HG02588 (cell line): ENCODE measurements around the gene ZBP1.

ENCODE experiments used
- ATAC-seq: cut with Tn5 transposase; IDR thresholded peaks from one replicate; pipeline ENCODE4 v1.9.1; 2021; ENCODE audit warnings: mild to moderate bottlenecking, moderate library complexity; ENCODE audit not compliant: unreplicated experiment

Gene ZBP1

DNA sequence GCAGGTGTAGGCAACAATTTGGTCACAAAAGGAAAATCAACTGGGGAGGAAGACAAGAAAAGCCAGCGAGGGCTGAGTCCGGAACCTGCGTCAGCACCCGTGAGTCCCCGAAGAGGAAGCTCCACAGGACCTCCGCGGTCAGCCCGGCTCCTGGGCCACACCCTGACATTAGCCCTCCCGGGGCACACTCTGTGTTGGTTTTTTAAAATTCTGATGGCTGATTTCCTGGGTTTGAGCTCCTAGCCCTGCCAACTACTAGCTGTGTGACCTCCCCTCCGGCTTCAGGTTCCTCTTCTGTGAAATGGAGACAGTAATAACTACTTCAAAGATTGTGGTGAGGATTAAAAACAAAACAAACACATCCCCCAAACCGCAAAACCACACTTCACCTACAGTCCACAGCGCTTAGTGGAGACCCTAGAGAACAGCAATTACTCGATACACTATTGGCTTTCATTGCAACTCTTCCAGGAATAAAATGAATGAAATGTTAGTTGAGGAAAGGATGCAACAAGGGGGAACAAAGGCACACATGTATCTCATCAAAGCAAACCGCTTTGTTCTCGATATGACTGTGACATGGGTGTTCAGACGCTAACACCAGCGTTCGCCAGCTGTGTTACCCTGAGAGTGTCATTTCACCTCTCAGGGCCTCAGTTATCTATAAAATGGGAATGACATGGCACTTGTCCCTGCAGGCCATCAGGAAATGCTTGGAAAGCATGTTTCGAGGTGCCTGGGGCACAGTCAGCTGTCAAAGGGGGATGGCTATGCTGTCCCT is 985 bp downstream of the ZBP1 start:
- peak; percentile 52 for ATAC-seq

- ATAC-seq: no peak
Measured at GRCh38 chr20:57618764-57619050, 1.5 kb downstream of the ZBP1 start.

DNA sequence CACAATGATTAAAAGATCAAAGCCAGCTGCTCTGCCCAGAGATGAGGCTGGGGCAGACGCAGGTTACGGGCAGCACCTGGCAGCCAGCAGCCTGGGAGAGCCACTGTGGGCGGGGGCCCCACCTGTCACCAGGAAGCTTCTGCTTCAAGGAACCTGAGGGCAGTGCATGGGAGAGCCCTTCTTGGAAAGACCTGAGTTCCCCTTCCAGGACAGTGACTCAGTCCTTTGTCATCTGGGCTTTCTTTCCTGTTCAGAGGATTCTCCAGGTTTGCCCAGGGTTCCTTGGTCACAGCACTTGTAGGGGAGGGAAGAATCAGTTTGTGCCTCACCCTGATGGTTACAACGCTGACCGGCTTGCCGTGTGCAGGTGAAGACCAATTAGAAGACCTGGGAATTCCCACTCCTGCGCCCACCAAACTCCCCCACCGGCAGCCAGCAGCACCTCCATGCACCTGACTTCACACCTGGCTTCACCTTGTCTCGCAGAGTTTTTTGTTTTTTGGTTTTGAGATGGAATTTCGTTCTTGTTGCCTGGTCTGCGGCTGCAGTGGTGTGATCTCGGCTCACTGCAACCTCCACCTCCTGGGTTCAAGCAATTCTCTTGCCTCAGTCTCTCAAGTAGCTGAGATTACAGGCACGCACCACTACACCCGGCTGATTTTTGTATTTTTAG is 2.0 kb downstream of the ZBP1 start:
- no peak for ATAC-seq

GRCh38 chr20:57617079-57617795 is 3.0 kb downstream of the ZBP1 start:
- ATAC-seq: no peak

- ATAC-seq: no peak
Measured at GRCh38 chr20:57616143-57616951, 3.9 kb downstream of the ZBP1 start.

GRCh38 chr20:57615445-57615811 is 4.8 kb downstream of the ZBP1 start:
- no peak for ATAC-seq

DNA sequence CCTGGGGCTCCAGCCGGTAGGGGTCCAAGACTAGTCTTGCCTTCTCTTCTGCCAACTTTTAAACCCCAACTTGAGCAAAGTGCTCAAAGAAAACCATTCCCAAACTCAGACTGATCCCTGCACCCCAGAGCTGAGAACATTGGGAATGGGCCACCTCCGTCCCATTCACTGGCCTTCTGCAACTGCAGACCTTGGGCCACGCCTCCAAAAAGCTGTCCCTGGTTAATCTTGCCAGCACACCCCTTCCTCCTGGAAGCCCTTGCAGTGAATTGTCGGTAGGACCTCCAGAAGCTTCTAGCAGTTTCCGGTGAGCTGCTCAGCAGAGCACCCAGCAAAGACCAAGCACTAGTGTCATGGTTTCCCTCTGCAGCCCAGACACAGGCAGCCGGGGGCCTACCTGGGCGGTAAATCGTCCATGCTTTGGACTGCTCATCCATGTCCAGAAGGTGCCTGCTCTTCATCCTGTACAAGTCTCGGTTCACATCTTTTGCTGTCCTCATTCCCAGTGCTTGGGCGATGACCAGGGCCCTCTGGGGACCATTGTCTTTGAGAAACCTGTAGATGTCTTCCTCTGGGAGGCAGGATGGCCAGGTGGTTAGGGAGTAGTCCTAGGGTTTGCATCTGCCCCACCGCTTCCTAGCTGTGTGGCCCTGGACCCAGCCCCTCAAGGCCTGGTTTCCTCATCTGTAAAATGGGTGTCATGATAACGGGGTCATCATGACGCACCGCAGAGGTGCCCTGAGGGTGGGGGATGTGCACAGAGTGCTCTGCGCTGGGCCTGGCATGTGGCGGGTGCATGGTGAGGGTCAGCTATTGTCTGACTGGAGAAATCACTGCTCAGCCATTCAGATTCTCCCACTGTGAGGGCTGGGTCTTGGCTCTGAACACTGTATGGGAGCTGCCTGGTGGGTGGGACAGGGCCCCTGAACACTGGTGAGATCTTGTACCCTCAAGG is 5.5 kb downstream of the ZBP1 start:
- ATAC-seq: no peak

- no peak for ATAC-seq
Measured at GRCh38 chr20:57613481-57613921, 6.7 kb downstream of the ZBP1 start.

- ATAC-seq: no peak
Measured at GRCh38 chr20:57612916-57613315, 7.3 kb downstream of the ZBP1 start.

- ATAC-seq: no peak
Measured at GRCh38 chr20:57612436-57612835, 7.8 kb downstream of the ZBP1 start.

GRCh38 chr20:57611586-57612311 is 8.5 kb downstream of the ZBP1 start:
- no peak for ATAC-seq

- no peak for ATAC-seq
Measured at GRCh38 chr20:57610261-57610952, 9.8 kb downstream of the ZBP1 start.

DNA sequence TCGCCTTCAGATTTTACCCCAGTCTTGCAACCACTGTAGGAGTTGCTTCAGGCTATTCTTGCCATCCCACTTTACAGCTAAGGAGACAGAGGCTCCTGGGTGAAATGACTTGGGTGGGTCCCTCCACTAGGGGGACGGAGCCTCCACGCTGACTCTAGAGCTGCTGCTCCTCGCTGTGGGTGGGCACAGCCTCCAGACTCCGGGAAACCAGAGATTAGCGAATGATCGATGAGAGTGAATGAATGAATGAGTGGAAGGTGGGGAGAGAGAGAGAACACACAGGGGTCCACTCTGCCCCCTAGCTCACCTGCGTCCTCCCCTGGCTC is 10.4 kb downstream of the ZBP1 start:
- ATAC-seq: no peak

- no peak for ATAC-seq
Measured at GRCh38 chr20:57609086-57609841, 11.0 kb downstream of the ZBP1 start.

DNA sequence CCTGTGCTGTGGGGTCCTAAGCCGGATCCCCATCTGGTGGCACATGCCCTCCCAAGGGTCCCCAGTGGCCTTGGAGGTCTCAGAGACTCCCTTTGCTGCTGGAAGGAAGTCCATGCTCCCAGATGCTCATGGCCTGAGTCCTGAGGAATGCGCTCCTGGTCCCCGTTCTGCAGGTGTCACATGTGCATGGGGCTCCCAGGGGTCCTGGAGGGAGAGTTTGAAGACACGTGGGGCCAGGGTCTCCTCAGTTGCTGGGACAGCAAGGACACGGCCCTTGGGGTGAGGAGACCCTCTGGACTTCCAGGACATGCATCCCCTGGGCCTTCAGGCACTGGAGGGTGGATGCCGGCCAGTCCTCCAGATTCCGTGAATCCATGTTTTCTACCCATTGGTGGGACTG is 11.7 kb downstream of the ZBP1 start:
- ATAC-seq: no peak

DNA sequence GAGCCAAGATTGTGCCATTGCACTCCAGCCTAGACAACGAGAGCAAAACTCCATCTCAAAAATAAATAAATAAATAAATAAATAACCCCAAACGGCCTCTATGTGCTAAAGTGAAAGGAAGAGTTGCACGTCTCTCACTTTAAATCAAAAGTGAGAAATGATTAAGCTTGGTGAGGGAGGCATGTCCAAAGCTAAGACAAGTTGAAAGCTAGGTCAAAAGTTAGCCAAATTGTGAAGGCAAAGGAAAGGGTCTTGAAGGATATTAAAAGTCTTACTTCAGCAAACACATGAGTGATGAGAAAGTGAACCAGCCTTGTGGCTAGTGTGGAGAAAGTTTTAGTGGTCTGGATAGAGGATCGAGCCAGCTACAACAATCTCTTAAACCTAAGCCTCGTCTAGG is 14.3 kb downstream of the ZBP1 start:
- ATAC-seq: no peak

- ATAC-seq: no peak
Measured at GRCh38 chr20:57605045-57605444, 15.2 kb downstream of the ZBP1 start.

GRCh38 chr20:57603120-57603519 is 17.1 kb downstream of the ZBP1 start:
- ATAC-seq: no peak
